Measurements from ENCODE around the gene VPS37C.

- TF ChIP-seq MXI1 (IDR thresholded peaks at IDR 0.05; ENCODE audit: low read depth, low read length) (no peak), NCOA4 (IDR thresholded peaks at IDR 0.05; ENCODE audit: partially characterized antibody) (no peak), FIP1L1 (IDR thresholded peaks at IDR 0.05; ENCODE audit: low read depth, low read length, poor library complexity, severe bottlenecking) (no peak), ETS1 (conservative IDR thresholded peaks at IDR 0.05; ENCODE audit: control insufficient read depth, low read depth, low read length) (no peak), EZH2 (IDR thresholded peaks at IDR 0.05; ENCODE audit: borderline replicate concordance, low read depth, low read length) (no peak), CHD1 (IDR thresholded peaks at IDR 0.05; ENCODE audit: low read length) (no peak), PBX2 (CRISPR knock-in tag; IDR thresholded peaks at IDR 0.05; ENCODE audit: low read depth) (no peak), PBX2 (tag; conservative IDR thresholded peaks at IDR 0.05; ENCODE audit: low read depth) (no peak), CHD4 (IDR thresholded peaks at IDR 0.05; ENCODE audit: insufficient read depth, insufficient replicate concordance, low read depth, low read length, poor library complexity, severe bottlenecking) (no peak), TAF1 (IDR thresholded peaks at IDR 0.05; ENCODE audit: control insufficient read depth, extremely low read depth, insufficient read depth, low read length, severe bottlenecking) (no peak), HDAC2 (IDR thresholded peaks at IDR 0.05) (no peak)
Measured at GRCh38 chr11:61106296-61106695, 54.9 kb downstream of the VPS37C start.
